Adipocyte (in vitro differentiated cells): Measurements from ENCODE around the gene KRT4.

Experiments
- DNase-seq: peaks from one replicate; pipeline ENCODE4 v3.0.0-alpha.2; 2015; ENCODE audit warnings: low read depth
- H3K27me3 ChIP-seq: replicated peaks from 2 replicates; pipeline ENCODE4 v1.7.0; 2013; ENCODE audit warnings: mild to moderate bottlenecking, low read length, moderate library complexity; ENCODE audit not compliant: control insufficient read depth, insufficient read depth
- H3K36me3 ChIP-seq: 2 replicates; pipeline ENCODE4 v1.7.0; 2013; ENCODE audit warnings: low read length, mild to moderate bottlenecking, moderate library complexity; ENCODE audit not compliant: control insufficient read depth, insufficient read depth, severe bottlenecking
- H3K4me1 ChIP-seq: 2 replicates; pipeline ENCODE4 v1.7.0; 2013; ENCODE audit warnings: mild to moderate bottlenecking, low read length, moderate library complexity; ENCODE audit not compliant: control insufficient read depth, insufficient read depth
- H3K4me3 ChIP-seq: 2 replicates; pipeline ENCODE4 v1.7.0; 2013; ENCODE audit warnings: mild to moderate bottlenecking, low read length, moderate library complexity
- H3K9ac ChIP-seq: 2 replicates; pipeline ENCODE4 v1.7.0; 2013; ENCODE audit warnings: mild to moderate bottlenecking, low read length, moderate library complexity
- H3K9me3 ChIP-seq: 2 replicates; pipeline ENCODE4 v1.7.0; 2013; ENCODE audit warnings: mild to moderate bottlenecking, low read length, moderate library complexity; ENCODE audit not compliant: control insufficient read depth

KRT4 gene

DNA sequence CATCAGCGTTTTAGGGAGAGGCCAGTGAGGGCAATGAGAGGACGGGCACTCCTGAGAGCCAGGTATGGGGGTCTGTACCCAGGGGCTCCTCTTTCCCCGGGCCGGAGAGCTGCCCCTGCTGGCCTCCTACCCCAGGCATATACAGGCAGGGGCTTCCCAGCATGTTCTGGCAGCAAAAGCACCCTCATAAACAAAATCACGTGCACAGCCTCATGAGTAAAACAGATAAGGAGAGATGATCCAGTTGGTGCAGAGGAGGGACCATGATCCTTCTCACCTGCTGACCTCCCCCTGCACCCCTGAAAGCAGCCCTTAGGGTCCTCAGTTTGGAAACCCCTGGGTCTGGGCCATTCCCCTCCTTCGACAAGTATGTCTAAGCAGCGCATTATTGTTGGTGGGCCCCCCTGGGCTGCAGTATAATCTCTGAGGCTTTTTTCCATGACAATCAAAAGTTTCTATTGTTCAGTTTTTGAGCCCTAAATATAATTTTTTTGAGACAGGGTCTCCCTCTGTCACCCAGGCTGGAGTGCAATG, 5.0 kb upstream of the KRT4 start:
- no peaks in the 10 kb centered on the region for H3K9me3 ChIP-seq
- no peak for DNase-seq
- peaks cover 39% of the 10 kb centered on the region for H3K27me3 ChIP-seq
- H3K4me1 ChIP-seq: peaks cover 7% of the 10 kb centered on the region
- no peak overlapping the region for H3K9ac ChIP-seq
- no peak overlapping the region for H3K4me3 ChIP-seq
- peaks cover 3% of the 10 kb centered on the region for H3K36me3 ChIP-seq

DNA sequence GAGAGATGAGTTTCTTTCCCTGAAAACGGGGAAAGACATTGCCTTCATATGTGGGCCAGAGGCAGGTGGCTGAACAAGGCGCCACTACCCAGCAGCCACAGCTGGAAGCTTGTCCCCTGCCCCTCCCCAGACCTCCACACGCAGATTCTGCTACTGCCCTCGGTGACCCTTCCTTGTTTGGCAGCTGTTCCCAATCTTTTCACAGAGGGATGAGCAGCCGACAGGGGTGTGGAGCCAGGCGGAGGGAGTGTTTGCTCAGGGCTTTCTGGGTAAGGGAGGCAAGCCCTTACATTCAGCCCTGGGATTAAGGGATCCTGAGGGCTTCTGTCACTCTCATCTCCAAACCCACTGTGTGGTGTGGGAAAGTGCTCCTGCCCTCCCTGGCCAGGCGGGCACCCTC, 4.5 kb upstream of the KRT4 start:
- Histone ChIP-seq H3K9ac (no peak overlapping the region), H3K36me3 (peaks cover 3% of the 10 kb centered on the region), H3K4me3 (no peak overlapping the region), H3K27me3 (peaks cover 44% of the 10 kb centered on the region), H3K9me3 (no peaks in the 10 kb centered on the region), H3K4me1 (peaks cover 7% of the 10 kb centered on the region)
- no peak for DNase-seq

DNA sequence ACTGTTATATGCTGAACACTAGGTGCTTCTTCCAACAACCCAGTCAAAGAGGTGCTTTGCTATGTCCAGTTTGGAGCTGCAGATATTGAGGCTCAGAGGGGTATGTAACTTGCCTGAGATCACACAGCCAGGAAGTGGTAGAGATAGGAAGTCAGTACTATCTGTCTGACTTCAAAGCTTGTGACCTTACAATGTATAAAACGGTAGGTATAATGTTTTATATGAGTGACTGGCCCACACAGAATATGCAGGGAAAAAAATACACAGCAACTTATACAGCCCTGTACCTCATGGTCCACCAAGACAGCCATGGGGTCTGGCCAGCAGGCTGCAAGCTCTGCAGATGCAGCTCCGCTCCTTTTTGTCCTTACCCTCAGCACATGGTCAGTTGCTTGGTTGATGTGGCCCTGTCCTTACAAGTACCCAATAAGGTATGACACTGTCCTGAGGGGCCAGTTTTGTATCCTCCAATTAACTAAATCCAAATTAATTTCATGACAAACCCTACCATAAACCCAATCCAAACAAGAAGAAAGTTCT, 3.9 kb upstream of the KRT4 start:
- Histone ChIP-seq H3K4me3 (no peak overlapping the region), H3K9me3 (no peaks in the 10 kb centered on the region), H3K36me3 (peaks cover 3% of the 10 kb centered on the region), H3K9ac (no peak overlapping the region), H3K4me1 (peaks cover 7% of the 10 kb centered on the region), H3K27me3 (peaks cover 47% of the 10 kb centered on the region)
- no peak for DNase-seq

DNA sequence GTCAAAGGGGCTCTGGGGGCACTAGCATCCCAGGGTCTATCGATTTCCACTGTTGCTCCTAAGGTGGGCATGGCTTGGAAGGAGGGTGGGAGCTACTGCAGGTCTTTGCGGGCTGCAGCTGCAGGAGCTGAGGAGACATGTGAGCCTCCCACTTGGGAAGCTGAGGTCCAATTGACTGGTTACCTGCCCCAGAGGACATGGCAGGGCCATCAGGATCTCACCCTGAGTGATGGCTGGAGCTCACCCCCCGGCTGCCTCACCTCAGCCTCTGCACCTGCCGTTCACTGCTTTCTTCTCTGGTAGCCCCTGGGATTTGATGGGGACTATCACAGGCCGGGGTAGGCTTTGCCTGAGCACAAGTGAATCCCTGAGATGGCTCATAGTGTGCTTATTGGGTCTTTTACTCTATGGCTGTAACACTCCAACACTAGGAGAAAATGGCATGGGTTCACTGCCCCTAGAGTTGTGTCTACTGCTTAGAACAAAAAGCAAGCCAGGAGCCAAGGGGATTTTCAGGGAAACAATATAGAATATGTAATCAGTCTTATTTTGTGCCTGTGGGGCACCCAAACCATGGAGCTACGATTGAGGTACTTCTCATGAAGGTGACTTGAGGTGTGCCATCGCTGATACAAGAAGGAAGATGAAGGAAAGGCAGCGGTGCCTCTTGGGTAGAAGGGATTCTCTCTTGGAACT, 3.2 kb upstream of the KRT4 start:
- Histone ChIP-seq H3K36me3 (peaks cover 3% of the 10 kb centered on the region), H3K4me3 (no peak overlapping the region), H3K27me3 (peaks cover 53% of the 10 kb centered on the region), H3K9me3 (no peaks in the 10 kb centered on the region), H3K4me1 (peaks cover 2% of the 10 kb centered on the region), H3K9ac (no peak overlapping the region)
- no peak for DNase-seq

- Histone ChIP-seq H3K4me3 (no peak overlapping the region), H3K9me3 (no peaks in the 10 kb centered on the region), H3K27me3 (peaks cover 57% of the 10 kb centered on the region), H3K4me1 (no peaks in the 10 kb centered on the region), H3K36me3 (no peaks in the 10 kb centered on the region), H3K9ac (no peak overlapping the region)
- DNase-seq: no peak
These were observed 2.0 kb upstream of the KRT4 start for GRCh38 chr12:52815676-52816588.

DNA sequence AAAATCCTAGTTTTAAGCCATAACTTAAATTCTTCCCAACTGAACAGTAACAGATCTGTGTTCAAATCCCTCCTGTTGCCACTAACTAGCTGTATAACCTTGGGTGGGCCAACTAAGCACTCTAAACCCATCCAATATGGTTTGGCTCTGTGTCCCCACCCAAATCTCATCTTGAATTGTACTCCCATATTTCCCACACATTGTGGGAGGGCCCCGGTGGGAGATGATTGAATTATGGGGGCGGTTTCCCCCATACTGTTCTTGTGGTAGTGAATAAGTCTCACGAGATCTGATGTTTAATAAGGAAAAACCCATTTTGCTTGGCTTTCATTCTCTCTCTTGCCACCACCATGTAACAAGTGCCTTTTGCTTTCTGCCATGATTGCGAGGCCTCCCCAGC, 1.2 kb upstream of the KRT4 start:
- no peaks in the 10 kb centered on the region for H3K36me3 ChIP-seq
- no peak overlapping the region for H3K4me3 ChIP-seq
- no peak for DNase-seq
- no peaks in the 10 kb centered on the region for H3K4me1 ChIP-seq
- no peak overlapping the region for H3K9ac ChIP-seq
- H3K9me3 ChIP-seq: no peaks in the 10 kb centered on the region
- peaks cover 56% of the 10 kb centered on the region for H3K27me3 ChIP-seq

GRCh38 chr12:52814710-52815155, 817 bp upstream of the KRT4 start:
- H3K4me3 ChIP-seq: no peak overlapping the region
- peaks cover 52% of the 10 kb centered on the region for H3K27me3 ChIP-seq
- no peaks in the 10 kb centered on the region for H3K4me1 ChIP-seq
- no peaks in the 10 kb centered on the region for H3K9me3 ChIP-seq
- DNase-seq: no peak
- no peak overlapping the region for H3K9ac ChIP-seq
- no peaks in the 10 kb centered on the region for H3K36me3 ChIP-seq

GRCh38 chr12:52813203-52813819, 605 bp downstream of the KRT4 start:
- no peak overlapping the region for H3K4me3 ChIP-seq
- H3K36me3 ChIP-seq: no peaks in the 10 kb centered on the region
- no peak overlapping the region for H3K9ac ChIP-seq
- no peak for DNase-seq
- peaks cover 61% of the 10 kb centered on the region for H3K27me3 ChIP-seq
- H3K4me1 ChIP-seq: no peaks in the 10 kb centered on the region
- no peaks in the 10 kb centered on the region for H3K9me3 ChIP-seq

DNA sequence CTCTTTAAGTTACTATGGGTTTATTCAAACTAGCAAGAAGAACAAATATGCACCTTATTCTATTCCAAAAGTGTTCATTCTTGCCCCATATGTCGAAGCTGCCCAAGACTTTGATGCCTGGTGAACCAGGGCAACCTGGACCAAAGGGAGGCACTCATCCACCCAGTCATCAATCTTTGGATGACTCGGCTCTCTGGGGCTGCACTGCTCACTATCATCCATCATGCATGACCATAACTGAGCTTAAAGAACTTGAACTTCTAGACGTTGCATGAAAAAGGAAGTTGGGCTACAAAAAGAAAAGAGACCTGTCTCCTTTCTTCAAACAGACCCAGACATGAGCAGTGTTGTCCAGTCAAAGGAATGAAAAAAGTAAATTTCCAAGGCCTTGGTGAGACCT, 1.2 kb downstream of the KRT4 start:
- Histone ChIP-seq H3K27me3 (peaks cover 61% of the 10 kb centered on the region), H3K36me3 (no peaks in the 10 kb centered on the region), H3K4me1 (no peaks in the 10 kb centered on the region), H3K9me3 (no peaks in the 10 kb centered on the region), H3K9ac (no peak overlapping the region), H3K4me3 (no peak overlapping the region)
- no peak for DNase-seq

DNA sequence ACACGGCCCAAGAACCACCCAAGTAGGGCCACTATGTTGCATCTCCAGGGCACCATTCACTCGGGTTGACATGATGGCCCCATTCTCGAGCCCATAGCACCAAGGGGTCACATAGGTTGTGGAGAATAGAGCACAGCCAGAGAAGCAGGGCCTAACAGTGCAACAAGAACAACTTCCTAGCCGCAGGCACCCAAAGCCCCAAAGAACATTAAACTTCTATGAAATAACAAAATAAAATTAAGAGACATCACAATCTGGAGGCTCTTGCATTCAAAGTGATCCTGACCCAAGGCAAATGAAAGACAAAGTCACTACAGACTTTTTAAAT, 1.9 kb downstream of the KRT4 start:
- peaks cover 59% of the 10 kb centered on the region for H3K27me3 ChIP-seq
- no peak overlapping the region for H3K9ac ChIP-seq
- no peaks in the 10 kb centered on the region for H3K9me3 ChIP-seq
- no peak for DNase-seq
- H3K4me1 ChIP-seq: no peaks in the 10 kb centered on the region
- no peaks in the 10 kb centered on the region for H3K36me3 ChIP-seq
- H3K4me3 ChIP-seq: no peak overlapping the region
